ENCODE results near the gene EPS8L1. TPM values are rescaled to one million over a fixed set of nuclear protein-coding genes. Genes with fewer than 3 reads are reported as not detected.
A peak's percentile ranks its signal among the peaks of the same experiment; 100 is the strongest.

EPS8L1 gene
- polyA plus RNA-seq, 1 of the 3 experiments (the other 2 are of a cell fraction), result 12.9 TPM

GRCh38 chr19:55087542-55087901 lies 11.9 kb downstream of the EPS8L1 start:
- H2AFZ ChIP-seq (ENCODE audit: low read depth), result no peak overlapping the region
- ChIA-PET POLR2A (no interaction called here), CTCF (interaction anchor here (0.8 to 4.0 kb wide), 16 partner anchors 7 to 330 kb away, joined by 3 to 38 read pairs (median 7); partner anchors contain the start of genes DNAAF3, EPS8L1, PPP1R12C and RDH13)
- H3K9ac ChIP-seq, result no peak overlapping the region
- H3K36me3 ChIP-seq (replicated peaks in 1 of 2; ENCODE audit: control insufficient read depth in 1 of 2, insufficient read depth in 2 of 2, low read length in 1 of 2), result peaks cover 0 to 11% of the 10 kb centered on the region in 2 experiments
- no peak for DNase-seq
- H3K4me3 ChIP-seq (ENCODE audit: low read depth in 2 of 2, low read length in 1 of 2), result peak overlapping the region in 1 of 2 experiments; percentile 40; a peak in 1 of 4 replicates
- peaks cover 17% of the 10 kb centered on the region for H4K20me1 ChIP-seq (ENCODE audit: insufficient read depth)
- H3K79me2 ChIP-seq (ENCODE audit: insufficient read depth), result no peaks in the 10 kb centered on the region
- peaks cover 21% of the 10 kb centered on the region for H3F3A ChIP-seq (replicated peaks; ENCODE audit: insufficient read depth)
- 80% methylated on average over 17 of the region's 17 CpGs for WGBS (ENCODE audit: low lambda C conversion rate)
- peak overlapping the region; percentile 78 for H3K4me2 ChIP-seq
- H3K27me3 ChIP-seq (ENCODE audit: insufficient read depth), result no peaks in the 10 kb centered on the region
- peaks cover 5 to 18% of the 10 kb centered on the region in 2 experiments; a peak in 1 of 4 replicates for H3K4me1 ChIP-seq (ENCODE audit: control insufficient read depth in 1 of 2, insufficient read depth in 2 of 2, low read depth in 1 of 2, low read length in 1 of 2)
- H3K9me3 ChIP-seq, result no peaks in the 10 kb centered on the region
- H3K27ac ChIP-seq (ENCODE audit: low read depth in 2 of 2, low read length in 1 of 2), result no peak overlapping the region
- TF ChIP-seq CTCF (IDR thresholded peaks at IDR 0.05) (no peak), TCF12 (IDR thresholded peaks at IDR 0.05) (no peak), TEAD4 (IDR thresholded peaks at IDR 0.05; ENCODE audit: borderline replicate concordance, insufficient read depth) (no peak), FOXJ3 (CRISPR knock-in tag; IDR thresholded peaks at IDR 0.05) (no peak), EP300 (IDR thresholded peaks at IDR 0.05; ENCODE audit: borderline replicate concordance in 1 of 2, low read depth in 1 of 2, low read length in 1 of 2) (no peak), CHD2 (IDR thresholded peaks at IDR 0.05; ENCODE audit: low read length, partially characterized antibody) (no peak), ZBTB33 (IDR thresholded peaks at IDR 0.05; ENCODE audit: borderline replicate concordance, low read depth) (no peak), YY1 (IDR thresholded peaks at IDR 0.05; ENCODE audit: low read depth) (no peak), RAD21 (IDR thresholded peaks at IDR 0.05; ENCODE audit: low read length) (no peak), RFX5 (IDR thresholded peaks at IDR 0.05; ENCODE audit: low read length) (no peak), MAX (IDR thresholded peaks at IDR 0.05; ENCODE audit: low read depth) (no peak), FOSL2 (IDR thresholded peaks at IDR 0.05; ENCODE audit: borderline replicate concordance, low read depth) (no peak)
- no peaks in the 10 kb centered on the region for H3K9me2 ChIP-seq

- Histone ChIP-seq H3K36me3 (replicated peaks in 1 of 2; ENCODE audit: control insufficient read depth in 1 of 2, insufficient read depth in 2 of 2, low read length in 1 of 2) (peaks cover 0 to 14% of the 10 kb centered on the region in 2 experiments), H3K4me1 (ENCODE audit: control insufficient read depth in 1 of 2, insufficient read depth in 2 of 2, low read depth in 1 of 2, low read length in 1 of 2) (peaks cover 5 to 18% of the 10 kb centered on the region in 2 experiments; a peak in 1 of 4 replicates), H3F3A (replicated peaks; ENCODE audit: insufficient read depth) (peaks cover 21% of the 10 kb centered on the region), H3K4me2 (no peak overlapping the region), H3K9me3 (no peaks in the 10 kb centered on the region), H2AFZ (ENCODE audit: low read depth) (no peak overlapping the region), H3K4me3 (ENCODE audit: low read depth in 2 of 2, low read length in 1 of 2) (no peak overlapping the region), H4K20me1 (ENCODE audit: insufficient read depth) (peaks cover 17% of the 10 kb centered on the region), H3K79me2 (ENCODE audit: insufficient read depth) (no peaks in the 10 kb centered on the region), H3K9ac (no peak overlapping the region), H3K27ac (ENCODE audit: low read depth in 2 of 2, low read length in 1 of 2) (no peak overlapping the region; a peak in 1 of 4 replicates), H3K9me2 (no peaks in the 10 kb centered on the region), H3K27me3 (ENCODE audit: insufficient read depth) (no peaks in the 10 kb centered on the region)
- no peak for DNase-seq
- 83% methylated on average over 12 of the region's 12 CpGs for WGBS (ENCODE audit: low lambda C conversion rate)
- CTCF ChIA-PET, result interaction anchor here (0.7 to 4.0 kb wide), 18 partner anchors 8 to 544 kb away, joined by 3 to 38 read pairs (median 6); partner anchors contain the start of genes DNAAF3, EPS8L1, PPP1R12C and RDH13
- POLR2A ChIA-PET, result no interaction called here
- no peak for TF ChIP-seq MEF2A (IDR thresholded peaks at IDR 0.05; ENCODE audit: borderline replicate concordance, low read depth)
- no peak for TF ChIP-seq CHD2 (IDR thresholded peaks at IDR 0.05; ENCODE audit: low read length, partially characterized antibody)
- no peak for TF ChIP-seq RXRA (IDR thresholded peaks at IDR 0.05; ENCODE audit: borderline replicate concordance, low read depth)
- no peak for TF ChIP-seq ELF1 (IDR thresholded peaks at IDR 0.05)
- no peak for TF ChIP-seq TEAD4 (IDR thresholded peaks at IDR 0.05; ENCODE audit: borderline replicate concordance, insufficient read depth)
- no peak for TF ChIP-seq RAD21 (IDR thresholded peaks at IDR 0.05; ENCODE audit: low read length)
- TF ChIP-seq JUND (IDR thresholded peaks at IDR 0.05), result no peak
- TF ChIP-seq ZBTB33 (IDR thresholded peaks at IDR 0.05; ENCODE audit: borderline replicate concordance, low read depth), result no peak
- TF ChIP-seq REST (IDR thresholded peaks at IDR 0.05; ENCODE audit: low read depth, low read length), result no peak
- TF ChIP-seq TAF1 (IDR thresholded peaks at IDR 0.05; ENCODE audit: borderline replicate concordance, low read depth, low read length), result no peak
These were observed 12.4 kb downstream of the EPS8L1 start for GRCh38 chr19:55088021-55088451.
